GM12872 (cell line): ENCODE data around the gene P2RX4.

Source experiments
- TF ChIP-seq, protein P1 (sequence below): IDR thresholded peaks from 3 replicates; pipeline ENCODE4 v1.5.1; 2011; ENCODE audit warnings: low read depth, mild to moderate bottlenecking, low read length, moderate library complexity; ENCODE audit not compliant: insufficient read depth

Gene P2RX4

GRCh38 chr12:121245031-121245430 is 35.1 kb downstream of the P2RX4 start:
- TF ChIP-seq, protein P1, sequence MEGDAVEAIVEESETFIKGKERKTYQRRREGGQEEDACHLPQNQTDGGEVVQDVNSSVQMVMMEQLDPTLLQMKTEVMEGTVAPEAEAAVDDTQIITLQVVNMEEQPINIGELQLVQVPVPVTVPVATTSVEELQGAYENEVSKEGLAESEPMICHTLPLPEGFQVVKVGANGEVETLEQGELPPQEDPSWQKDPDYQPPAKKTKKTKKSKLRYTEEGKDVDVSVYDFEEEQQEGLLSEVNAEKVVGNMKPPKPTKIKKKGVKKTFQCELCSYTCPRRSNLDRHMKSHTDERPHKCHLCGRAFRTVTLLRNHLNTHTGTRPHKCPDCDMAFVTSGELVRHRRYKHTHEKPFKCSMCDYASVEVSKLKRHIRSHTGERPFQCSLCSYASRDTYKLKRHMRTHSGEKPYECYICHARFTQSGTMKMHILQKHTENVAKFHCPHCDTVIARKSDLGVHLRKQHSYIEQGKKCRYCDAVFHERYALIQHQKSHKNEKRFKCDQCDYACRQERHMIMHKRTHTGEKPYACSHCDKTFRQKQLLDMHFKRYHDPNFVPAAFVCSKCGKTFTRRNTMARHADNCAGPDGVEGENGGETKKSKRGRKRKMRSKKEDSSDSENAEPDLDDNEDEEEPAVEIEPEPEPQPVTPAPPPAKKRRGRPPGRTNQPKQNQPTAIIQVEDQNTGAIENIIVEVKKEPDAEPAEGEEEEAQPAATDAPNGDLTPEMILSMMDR, result no peak

DNA sequence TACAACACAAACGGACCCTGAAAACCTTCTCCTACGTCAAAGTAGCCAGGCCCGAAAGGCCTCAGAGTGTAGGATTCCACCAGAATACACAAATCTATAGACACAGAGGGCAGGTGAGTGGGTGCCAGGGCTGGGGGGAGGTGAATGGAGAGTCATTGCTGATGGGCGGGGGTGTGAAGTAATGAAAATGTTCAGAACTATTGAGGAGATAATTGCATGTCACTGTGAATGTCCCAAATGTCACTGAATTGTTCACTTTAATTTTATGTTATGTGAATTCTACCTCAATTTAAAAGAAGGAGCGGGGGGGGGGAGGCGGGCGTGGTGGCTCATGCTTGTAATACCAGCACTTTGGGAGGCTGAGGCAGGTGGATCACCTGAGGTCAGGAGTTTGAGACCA is 36.0 kb downstream of the P2RX4 start:
- TF ChIP-seq, protein P1, result no peak

DNA sequence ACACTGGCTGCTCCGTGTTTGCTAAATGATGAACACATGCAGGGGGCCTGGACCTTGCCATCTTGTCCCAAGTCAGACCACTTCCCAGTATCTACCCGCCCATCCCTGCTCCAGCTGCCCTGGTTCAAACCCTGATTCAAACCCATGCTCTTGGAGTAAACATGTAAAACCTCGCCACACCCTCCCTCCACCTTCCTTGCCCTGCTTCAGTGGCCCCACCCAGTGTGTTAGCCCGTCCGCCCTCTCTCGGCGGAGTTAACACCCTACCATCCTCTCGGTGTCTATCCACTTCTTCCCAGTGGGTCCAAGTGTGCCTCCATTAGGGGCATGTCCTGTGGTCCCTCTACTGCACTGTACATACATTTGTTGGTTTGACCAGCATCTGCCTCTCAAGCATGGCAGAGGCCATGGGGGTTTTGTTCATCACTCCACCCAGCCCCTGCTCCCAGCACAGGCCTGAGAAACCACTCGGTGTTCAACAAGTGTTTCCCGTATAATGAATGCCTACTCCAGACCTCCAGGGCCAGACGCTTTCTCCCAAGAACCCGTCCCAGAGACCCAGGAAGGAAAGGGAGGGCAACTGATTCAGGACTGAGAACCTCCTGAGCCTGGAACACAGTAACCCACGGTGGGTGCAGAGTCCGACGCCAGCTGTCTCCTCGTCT is 37.1 kb downstream of the P2RX4 start:
- TF ChIP-seq, protein P1, result no peak

GRCh38 chr12:121248622-121249021 is 38.7 kb downstream of the P2RX4 start:
- TF ChIP-seq, protein P1, result no peak

- TF ChIP-seq, protein P1, result no peak
Observed at GRCh38 chr12:121250359-121250758, 40.4 kb downstream of the P2RX4 start.

- TF ChIP-seq, protein P1, result no peak
Observed at GRCh38 chr12:121251838-121252237, 41.9 kb downstream of the P2RX4 start.

- TF ChIP-seq, protein P1, result no peak
Observed at GRCh38 chr12:121252712-121253345, 42.9 kb downstream of the P2RX4 start.
